GM20000 (cell line): ENCODE measurements around the gene SGTA.

ENCODE experiments used
- DNase-seq: peaks from one replicate; pipeline ENCODE4 v3.0.0; 2012; ENCODE audit warnings: low spot score
- CTCF ChIP-seq: IDR thresholded peaks from 2 replicates; pipeline ENCODE4 v1.5.1; 2012; ENCODE audit warnings: mild to moderate bottlenecking, control low read depth; ENCODE audit errors: extremely low read depth, missing control alignments

The SGTA gene

DNA sequence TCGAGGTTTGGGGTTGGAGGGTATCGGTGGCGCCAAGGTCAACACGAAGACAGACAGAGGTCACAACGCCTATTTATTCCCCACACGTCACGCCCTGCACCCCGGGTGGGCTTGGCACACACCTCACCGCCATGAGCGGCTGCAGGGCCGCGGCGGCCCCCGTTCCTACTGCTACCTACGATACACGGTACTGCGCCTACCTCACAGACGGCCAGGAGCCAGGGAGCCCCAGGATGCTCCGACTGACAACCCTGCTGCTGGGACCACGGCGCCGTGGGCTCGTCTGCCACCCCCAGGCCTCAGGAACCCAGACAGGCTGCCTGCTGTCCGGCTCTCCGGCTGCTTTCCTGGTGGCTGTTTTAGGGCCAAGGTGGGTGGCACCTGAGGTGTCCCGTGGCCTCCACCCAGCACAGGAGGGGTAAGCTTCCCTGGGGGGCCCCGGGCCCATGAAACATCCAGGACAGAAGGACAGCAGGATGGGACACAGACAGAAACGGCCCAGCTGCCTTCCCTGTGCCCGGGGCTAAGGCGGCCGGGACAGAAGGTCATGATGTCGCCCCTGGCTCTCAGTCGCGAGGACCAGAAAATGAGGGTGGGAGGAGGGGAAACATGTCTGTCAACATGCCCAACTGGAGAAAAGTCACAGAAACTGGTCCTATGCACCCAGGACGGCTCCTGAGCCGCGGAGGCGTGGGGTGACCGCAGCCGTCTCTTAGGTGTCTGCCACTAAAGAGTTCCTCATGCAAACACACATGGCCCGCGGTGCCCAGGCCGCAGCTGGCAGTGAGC, 28.2 kb downstream of the SGTA start:
- no peak for DNase-seq
- no peak for TF ChIP-seq CTCF

- TF ChIP-seq CTCF, result no peak
- DNase-seq, result no peak
Measured at GRCh38 chr19:2751438-2751830, 31.6 kb downstream of the SGTA start.

DNA sequence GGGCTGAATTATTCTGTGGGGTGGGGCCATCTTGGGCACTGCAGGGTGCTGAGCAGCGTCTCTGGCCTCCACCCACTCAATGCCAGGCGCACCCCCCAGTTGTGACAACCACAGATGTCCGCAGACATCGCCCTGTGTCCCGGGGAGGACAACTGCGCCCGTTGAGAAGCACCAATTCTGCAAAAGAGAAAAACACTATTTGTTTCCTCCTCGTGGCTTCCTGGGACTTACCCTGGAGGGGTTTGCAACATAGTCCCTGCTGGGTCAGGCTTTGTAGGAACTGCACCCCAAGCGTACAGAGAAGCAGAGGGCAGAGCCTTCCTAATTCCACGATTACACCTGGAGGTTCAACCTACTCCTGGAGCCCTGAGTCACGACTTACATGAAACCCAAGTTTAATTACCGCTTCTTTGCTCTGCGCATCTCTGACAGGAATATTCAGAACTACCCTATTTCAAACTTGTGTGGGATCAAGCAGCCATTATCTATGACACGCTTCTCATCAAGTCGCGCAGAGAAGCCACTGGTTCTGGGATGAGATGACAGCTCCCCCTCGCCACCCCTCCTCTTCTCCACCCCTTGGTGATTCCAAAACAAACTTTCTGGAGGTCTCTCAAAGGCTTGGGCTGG, 32.1 kb downstream of the SGTA start:
- no peak for TF ChIP-seq CTCF
- DNase-seq, result no peak

GRCh38 chr19:2747349-2747748, 35.7 kb downstream of the SGTA start:
- no peak for TF ChIP-seq CTCF
- no peak for DNase-seq

GRCh38 chr19:2744113-2744512, 39.0 kb downstream of the SGTA start:
- no peak for DNase-seq

GRCh38 chr19:2743099-2743498, 40.0 kb downstream of the SGTA start:
- no peak for DNase-seq
- TF ChIP-seq CTCF, result no peak

More at GRCh38 chr19:2744113-2744512, 39.0 kb downstream of the SGTA start:
- TF ChIP-seq CTCF, result no peak

DNA sequence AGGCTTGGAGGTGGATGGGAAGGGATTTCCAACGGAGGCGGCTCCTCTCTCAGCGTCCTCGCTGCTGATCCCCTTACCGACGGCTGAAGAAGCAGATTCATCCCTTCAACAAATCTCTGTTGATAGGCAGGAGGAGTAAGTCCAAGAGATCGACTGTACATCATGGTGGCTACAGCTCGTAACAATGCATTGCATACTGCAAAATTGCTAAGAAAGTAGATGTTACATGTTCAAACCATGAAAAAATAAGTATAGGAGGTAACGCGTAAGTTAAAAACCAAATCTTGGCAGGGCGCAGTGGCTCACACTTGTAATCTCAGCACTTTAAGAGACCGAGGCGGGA, 42.8 kb downstream of the SGTA start:
- no peak for DNase-seq
- no peak for TF ChIP-seq CTCF
